IMR-90 (cell line): ENCODE results near the gene PTPRG. TPM values are rescaled to one million over a fixed set of nuclear protein-coding genes. Genes with fewer than 3 reads are reported as not detected.
A peak's percentile ranks its signal among the peaks of the same experiment; 100 is the strongest.

Experiments
- ATAC-seq: fragments of 200-7000 bp; cut with Tn5 transposase; 2 replicates; pipeline ENCODE4 v1.9.1; 2020; ENCODE audit warnings: low read depth, mild to moderate bottlenecking, moderate library complexity
- BruUV-seq: library from RNA; stranded (reverse); fragments of 400-500 nt; replicated peaks from 2 replicates; lab custom pipeline; 2021; lab: Mats Ljungman, UMichigan
- CTCF ChIA-PET: fragments of 300-600 bp; formaldehyde crosslinking; extraction: SDS; loops from one replicate; lab custom pipeline; 2021; ENCODE audit warnings: antibody characterized with exemption; lab: Yijun Ruan, JAX
- POLR2A ChIA-PET: fragments of 300-600 bp; sonication (Branson Sonifier 250); formaldehyde crosslinking; loops from one replicate; lab custom pipeline; 2022; ENCODE audit warnings: antibody characterized with exemption; ENCODE audit not compliant: unreplicated experiment; lab: Charles Lee
- DNase-seq: peaks from one replicate; pipeline ENCODE4 v3.0.0; 2013
- H2AFZ ChIP-seq: replicated peaks from 2 replicates; pipeline ENCODE3; 2013; ENCODE audit warnings: low read length, mild to moderate bottlenecking; ENCODE audit not compliant: poor library complexity
- H2AK5ac ChIP-seq: 2 replicates; pipeline ENCODE4 v1.6.1; 2013; ENCODE audit warnings: low read depth, low read length, inconsistent platforms
- H2AK9ac ChIP-seq: replicated peaks from 2 replicates; pipeline ENCODE3; 2013; ENCODE audit warnings: mild to moderate bottlenecking, low read depth, low read length, moderate library complexity; ENCODE audit not compliant: poor library complexity
- H2BK120ac ChIP-seq: 2 replicates; pipeline ENCODE4 v1.6.1; 2013; ENCODE audit warnings: low read depth, low read length, inconsistent platforms
- H2BK15ac ChIP-seq: 3 replicates; pipeline ENCODE4 v1.6.1; 2013; ENCODE audit warnings: low read depth, low read length, inconsistent platforms
- H2BK20ac ChIP-seq: 2 replicates; pipeline ENCODE4 v1.6.1; 2013; ENCODE audit warnings: low read depth, mild to moderate bottlenecking, inconsistent platforms, low read length, moderate library complexity
- H2BK5ac ChIP-seq: 2 replicates; pipeline ENCODE4 v1.6.1; 2013; ENCODE audit warnings: mild to moderate bottlenecking, low read depth, low read length, inconsistent platforms; ENCODE audit not compliant: poor library complexity, severe bottlenecking
- H3K14ac ChIP-seq: replicated peaks from 2 replicates; pipeline ENCODE4 v1.6.1; 2013; ENCODE audit warnings: low read depth, low read length, inconsistent platforms
- H3K18ac ChIP-seq: 2 replicates; pipeline ENCODE4 v1.6.1; 2013; ENCODE audit warnings: low read depth, low read length, control low read depth
- H3K23ac ChIP-seq: 2 replicates; pipeline ENCODE4 v1.6.1; 2013; ENCODE audit warnings: low read depth, low read length, inconsistent platforms
- H3K27ac ChIP-seq: 2 replicates; pipeline ENCODE4 v1.5.1; 2013; ENCODE audit warnings: mild to moderate bottlenecking, control low read depth, low read length; ENCODE audit not compliant: insufficient read depth
- H3K27me3 ChIP-seq: 2 replicates; pipeline ENCODE4 v1.6.1; 2013; ENCODE audit warnings: low read length; ENCODE audit not compliant: control insufficient read depth, insufficient read depth
- H3K36me3 ChIP-seq: 2 replicates; pipeline ENCODE4 v1.6.1; 2013; ENCODE audit warnings: low read length, mixed read lengths; ENCODE audit not compliant: control insufficient read depth, insufficient read depth
- H3K4ac ChIP-seq: 2 replicates; pipeline ENCODE4 v1.6.1; 2013; ENCODE audit warnings: low read depth, low read length, inconsistent platforms
- H3K4me1 ChIP-seq: 2 replicates; pipeline ENCODE4 v1.6.1; 2013; ENCODE audit warnings: low read length, mixed read lengths; ENCODE audit not compliant: control insufficient read depth, insufficient read depth
- H3K4me2 ChIP-seq: 2 replicates; pipeline ENCODE4 v1.6.1; 2013; ENCODE audit warnings: low read depth, mild to moderate bottlenecking, control low read depth, low read length, moderate library complexity
- H3K4me3 ChIP-seq: 2 replicates; pipeline ENCODE4 v1.5.1; 2013; ENCODE audit warnings: low read depth, mild to moderate bottlenecking, control low read depth, low read length, moderate library complexity; ENCODE audit not compliant: insufficient read depth
- H3K56ac ChIP-seq: 2 replicates; pipeline ENCODE4 v1.6.1; 2013; ENCODE audit warnings: low read length, inconsistent platforms; ENCODE audit not compliant: insufficient read depth; ENCODE audit errors: extremely low read depth
- H3K79me1 ChIP-seq, 2 experiments: 2 replicates each; pipeline ENCODE4 v1.6.1; 2013; ENCODE audit warnings: low read length in 2 of 2, inconsistent platforms in 1 of 2, low read depth in 1 of 2
- H3K9ac ChIP-seq: 2 replicates; pipeline ENCODE4 v1.6.1; 2013; ENCODE audit warnings: low read depth, low read length, control low read depth
- H3K9me1 ChIP-seq: 2 replicates; pipeline ENCODE4 v1.6.1; 2013; ENCODE audit warnings: low read length, inconsistent platforms; ENCODE audit not compliant: insufficient read depth
- H3K9me3 ChIP-seq: 2 replicates; pipeline ENCODE4 v1.6.1; 2013; ENCODE audit warnings: low read length; ENCODE audit not compliant: control insufficient read depth, insufficient read depth
- H4K20me1 ChIP-seq: 2 replicates; pipeline ENCODE4 v1.6.1; 2013; ENCODE audit warnings: low read length, inconsistent platforms; ENCODE audit not compliant: insufficient read depth
- H4K5ac ChIP-seq: 2 replicates; pipeline ENCODE4 v1.6.1; 2013; ENCODE audit warnings: mild to moderate bottlenecking, low read depth, low read length, control low read depth
- H4K8ac ChIP-seq, 2 experiments: 2 replicates each; pipeline ENCODE4 v1.6.1; 2013; ENCODE audit warnings: low read depth in 2 of 2, low read length in 2 of 2, control low read depth in 1 of 2, inconsistent platforms in 1 of 2
- H4K91ac ChIP-seq: 2 replicates; pipeline ENCODE4 v1.6.1; 2013; ENCODE audit warnings: low read depth, low read length, inconsistent platforms; ENCODE audit not compliant: insufficient read depth
- BHLHE40 ChIP-seq: fragments of 150-350 bp; IDR thresholded peaks from 2 replicates; pipeline ENCODE4 v1.6.1; 2016; ENCODE audit warnings: mild to moderate bottlenecking, low read depth, low read length
- CEBPB ChIP-seq: IDR thresholded peaks from 2 replicates; pipeline ENCODE4 v1.6.1; 2012; ENCODE audit warnings: low read depth, low read length, improper control_type of control experiment
- CHD1 ChIP-seq: IDR thresholded peaks from 2 replicates; pipeline ENCODE4 v1.6.1; 2012; ENCODE audit warnings: low read depth, low read length, improper control_type of control experiment
- CTCF ChIP-seq: conservative IDR thresholded peaks from 2 replicates; pipeline ENCODE4 v1.5.1; 2012; ENCODE audit warnings: mild to moderate bottlenecking, low read depth, low read length, improper control_type of control experiment
- MXI1 ChIP-seq: IDR thresholded peaks from 2 replicates; pipeline ENCODE4 v1.6.1; 2012; ENCODE audit warnings: low read depth, mild to moderate bottlenecking, low read length, moderate library complexity, borderline replicate concordance
- RAD21 ChIP-seq: IDR thresholded peaks from 2 replicates; pipeline ENCODE4 v1.6.1; 2012; ENCODE audit warnings: low read length, improper control_type of control experiment
- RCOR1 ChIP-seq: IDR thresholded peaks from 2 replicates; pipeline ENCODE4 v1.6.1; 2012; ENCODE audit warnings: mild to moderate bottlenecking, low read length, improper control_type of control experiment; ENCODE audit not compliant: insufficient replicate concordance
- RFX5 ChIP-seq: IDR thresholded peaks from 2 replicates; pipeline ENCODE4 v1.8.0; 2012; ENCODE audit warnings: low read depth, mild to moderate bottlenecking, low read length, moderate library complexity
- WGBS, 2 experiments: methylation state at CpG; one replicate each; pipeline versions ENCODE4 v1.1.5 to v1.1.7; 2013; ENCODE audit warnings: missing lambda C conversion rate in 2 of 2; ENCODE audit not compliant: insufficient read length in 1 of 2; ENCODE audit errors: extremely low coverage in 2 of 2; 5-methylcytosine and 5-hydroxymethylcytosine counted together
- dilution Hi-C: fragments of 300-500 bp; cut with HindIII; formaldehyde crosslinking; loops from one replicate; pipeline ENCODE4 v1.14.3; 2018; ENCODE audit warnings: low sequenced_read_pairs; ENCODE audit not compliant: unreplicated experiment
- in situ Hi-C: fragments of 300-500 bp; cut with MboI; formaldehyde crosslinking; loops from 3 replicates; pipeline ENCODE4 v1.14.3; 2019; ENCODE audit warnings: low sequenced_read_pairs, inconsistent platforms, mixed read lengths
- intact Hi-C: fragments of 100-400 bp; cut with micrococcal nuclease; formaldehyde crosslinking; loops from 2 replicates; pipeline ENCODE4 v1.10.0; 2022
- polyA plus RNA-seq, 3 experiments: library from polyadenylated mRNA; depleted of rRNA; stranded (reverse); fragments of >200 nt; gene quantifications; 2 replicates each; pipeline ENCODE4 v1.2.3, GENCODE V29; 2012; ENCODE audit warnings: low replicate concordance in 1 of 3
- total RNA-seq: library from RNA; depleted of rRNA; stranded (reverse); fragments of >200 nt; gene quantifications from 2 replicates; pipeline ENCODE4 v1.2.3, GENCODE V29; 2012

The PTPRG gene
- total and polyA plus RNA-seq, 2 of the 4 experiments (the other 2 are of a cell fraction): 7.7 to 31.0 TPM

- no peak for TF ChIP-seq RCOR1
- no peak for TF ChIP-seq CTCF
Observed at GRCh38 chr3:61561374-61562041, at the start of gene PTPRG (continued).

GRCh38 chr3:61518590-61518989 is 42.8 kb upstream of the PTPRG start:
- Histone ChIP-seq H2AK5ac (no peak overlapping the region), H3K79me1 (no peaks in the 10 kb centered on the region), H2AFZ (no peak overlapping the region), H3K14ac (no peak overlapping the region), H2BK20ac (no peak overlapping the region), H2AK9ac (no peak overlapping the region), H4K20me1 (no peaks in the 10 kb centered on the region), H4K91ac (no peak overlapping the region), H3K4me3 (no peak overlapping the region), H3K9me3 (no peaks in the 10 kb centered on the region), H3K4ac (no peak overlapping the region), H3K36me3 (no peaks in the 10 kb centered on the region), H3K9ac (no peak overlapping the region), H3K23ac (no peak overlapping the region), H3K56ac (no peak overlapping the region), H3K4me2 (no peak overlapping the region), H2BK15ac (no peak overlapping the region), H3K9me1 (no peaks in the 10 kb centered on the region), H3K4me1 (no peaks in the 10 kb centered on the region), H3K27ac (no peak overlapping the region), H2BK120ac (no peak overlapping the region), H3K27me3 (peaks cover 2% of the 10 kb centered on the region; the same call in 1 of the 2 replicates), H4K5ac (no peak overlapping the region), H2BK5ac (no peak overlapping the region), H4K8ac (no peak overlapping the region), H3K18ac (no peak overlapping the region)
- ChIA-PET POLR2A (no interaction called here), CTCF (no interaction called here)
- in situ Hi-C loops (no loop called here), dilution Hi-C loops (no loop called here), intact Hi-C loops (no loop called here)
- no peak for TF ChIP-seq MXI1
- no peak for TF ChIP-seq RAD21
- no peak for TF ChIP-seq CHD1
- TF ChIP-seq BHLHE40: no peak
- peak; percentile 75 for TF ChIP-seq CEBPB
- TF ChIP-seq RCOR1: no peak
- TF ChIP-seq RFX5: no peak
- BruUV-seq: no TSS peak
- ATAC-seq: no peak
- no peak for DNase-seq
- WGBS, 2 experiments: 100% methylated on average over 1 of the region's 1 CpG; no CpG with 5 or more reads in 1 of the 2 experiments
